CD4-positive, alpha-beta T cell treated with Interleukin-4 for 1 hour (primary cell): ENCODE results near the gene NOTUM.

Source experiments
- DNase-seq, 2 donors: peaks; one replicate each; pipeline ENCODE4 v3.0.0-alpha.2; 2020 to 2022

Gene NOTUM

DNA sequence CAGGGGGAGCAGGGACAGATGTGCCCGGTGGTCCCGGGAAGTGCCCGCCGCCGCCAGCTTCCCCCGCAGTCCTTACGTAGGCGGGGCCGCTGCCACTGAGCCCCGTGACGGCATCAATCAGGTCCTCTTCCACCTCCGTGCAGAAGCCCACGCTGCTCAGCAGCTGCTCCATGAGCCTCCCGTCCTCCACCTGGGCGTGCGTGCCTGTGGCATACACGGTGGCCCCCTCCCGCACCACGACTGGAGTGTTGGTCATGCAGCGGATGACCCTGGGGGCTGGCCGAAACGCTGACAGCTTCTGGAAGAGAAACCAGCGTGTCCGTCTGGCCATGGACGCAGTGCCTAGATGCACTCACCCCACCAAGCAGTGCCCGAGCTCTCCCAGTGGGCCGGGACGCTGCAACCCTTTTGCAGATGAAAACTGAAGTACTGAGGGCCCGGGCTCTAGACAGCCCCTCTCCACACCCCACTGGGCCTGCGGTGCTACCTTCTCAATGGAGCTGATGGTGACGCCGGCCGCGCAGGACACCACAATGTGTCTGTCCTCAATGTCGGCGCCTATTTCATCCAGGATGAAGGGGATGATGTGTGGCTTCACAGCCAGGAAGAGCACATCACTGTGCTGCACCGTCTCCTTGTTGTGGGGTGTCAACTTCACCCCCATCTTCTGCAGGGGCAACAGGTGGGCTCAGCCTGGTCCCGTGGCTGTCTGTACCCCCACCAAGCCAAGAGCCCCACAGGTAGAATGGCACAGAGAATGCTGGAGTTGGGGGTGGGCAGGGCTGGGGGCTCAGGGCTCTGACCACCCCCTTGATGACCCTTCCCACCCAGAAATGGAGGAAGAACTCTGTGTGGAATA, 25.9 kb downstream of the NOTUM start:
- no peak for DNase-seq

DNA sequence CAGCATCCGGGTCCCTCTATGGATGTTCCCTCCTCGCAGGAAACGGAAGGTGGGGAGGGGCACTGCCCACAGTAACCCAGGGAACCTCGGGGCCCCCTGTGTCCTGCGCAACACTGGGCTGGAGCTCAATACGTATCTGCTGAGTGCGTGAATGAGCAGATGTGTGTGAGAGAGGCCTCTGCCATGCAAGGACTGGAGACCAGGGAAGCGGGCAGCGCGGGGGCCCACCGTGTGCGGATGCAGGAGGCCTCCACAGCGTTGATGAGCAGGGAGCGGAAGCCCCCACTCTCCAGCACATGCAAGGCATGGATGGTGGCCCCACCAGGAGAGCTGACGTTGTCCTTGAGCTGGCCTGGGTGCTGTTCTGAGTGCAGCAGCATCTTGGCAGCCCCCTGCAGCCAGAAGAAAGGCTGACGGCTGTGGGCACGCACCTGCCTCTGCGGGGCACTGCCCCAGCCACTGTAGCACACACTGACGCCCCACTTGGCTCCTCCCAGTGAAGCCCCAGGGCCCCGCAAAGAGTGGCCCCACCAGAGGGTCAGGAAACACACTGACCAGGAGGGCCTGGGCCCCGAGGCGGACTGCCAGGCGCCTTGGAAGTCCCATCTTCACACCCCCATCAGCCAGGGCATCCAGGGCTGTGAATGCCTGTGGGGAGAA, 26.8 kb downstream of the NOTUM start:
- no peak for DNase-seq

GRCh38 chr17:81933178-81933699, 27.7 kb downstream of the NOTUM start:
- no peak for DNase-seq

GRCh38 chr17:81932333-81932983, 28.5 kb downstream of the NOTUM start:
- no peak for DNase-seq

GRCh38 chr17:81931557-81932332, 29.2 kb downstream of the NOTUM start:
- DNase-seq = no peak

DNA sequence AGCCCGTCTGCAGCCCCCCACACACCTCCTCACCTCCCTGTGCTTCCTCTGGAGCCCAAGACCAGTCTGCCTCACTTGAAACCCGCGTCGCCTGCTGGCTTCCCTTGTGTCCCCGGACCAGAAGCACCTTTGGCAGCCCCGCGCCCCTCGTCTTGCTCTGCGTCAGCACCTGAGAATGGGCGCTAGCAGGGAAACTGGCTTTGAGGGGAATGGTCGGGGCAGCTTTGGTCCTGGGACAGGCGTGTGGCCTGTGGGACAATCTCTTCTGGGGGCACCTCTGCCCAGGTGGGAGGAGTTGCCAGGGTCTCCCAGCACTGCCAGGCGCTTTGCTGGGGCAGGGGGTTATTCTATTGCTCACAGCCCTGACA, 29.8 kb downstream of the NOTUM start:
- DNase-seq = no peak

DNA sequence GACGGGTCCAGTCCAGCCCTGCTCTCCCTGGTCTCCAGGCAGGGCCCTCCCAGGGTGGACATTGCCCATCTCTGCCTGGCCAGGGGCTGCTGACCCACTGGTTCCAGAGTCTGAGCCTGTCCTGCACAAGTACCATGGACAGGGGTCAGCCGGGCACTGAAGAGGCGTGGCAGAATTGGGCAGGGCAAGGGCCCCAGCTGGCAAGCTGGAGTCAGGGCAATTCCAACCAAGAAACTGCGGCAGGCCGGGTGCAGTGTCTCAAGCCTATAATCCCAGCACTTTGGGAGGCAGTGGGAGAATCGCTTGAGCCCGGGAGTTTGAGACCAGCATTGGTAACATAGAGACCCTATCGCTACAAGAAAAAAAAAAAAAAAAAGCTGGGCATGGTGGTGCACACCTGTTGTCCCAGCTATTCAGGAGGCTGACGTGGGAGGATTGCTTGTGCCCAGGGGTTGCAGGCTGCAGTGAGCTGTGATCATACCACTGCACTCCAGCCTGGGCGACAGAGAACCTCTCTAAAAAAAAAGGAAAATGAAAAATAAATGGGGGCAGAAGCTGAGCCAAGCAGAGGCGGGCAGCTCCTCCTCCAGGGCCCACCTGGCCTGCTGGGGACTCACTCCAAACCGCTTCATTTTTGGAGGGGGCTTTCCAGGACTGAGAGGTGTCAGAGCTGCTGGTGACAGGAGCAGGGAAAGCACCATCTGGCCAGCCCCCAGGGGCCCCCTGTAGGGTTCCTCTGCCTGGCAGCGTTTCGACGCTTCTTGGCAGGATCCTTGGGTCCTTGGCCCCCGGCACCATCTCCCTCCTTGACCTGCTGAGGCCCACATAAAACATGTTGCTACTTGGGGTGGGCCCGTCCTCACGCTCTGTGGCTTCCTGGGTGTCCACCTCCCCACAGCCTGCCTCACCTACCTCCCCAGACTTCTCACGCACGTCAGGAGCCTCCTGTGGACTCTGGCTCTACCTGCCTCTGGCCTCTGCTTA, 30.6 kb downstream of the NOTUM start:
- no peak for DNase-seq

DNA sequence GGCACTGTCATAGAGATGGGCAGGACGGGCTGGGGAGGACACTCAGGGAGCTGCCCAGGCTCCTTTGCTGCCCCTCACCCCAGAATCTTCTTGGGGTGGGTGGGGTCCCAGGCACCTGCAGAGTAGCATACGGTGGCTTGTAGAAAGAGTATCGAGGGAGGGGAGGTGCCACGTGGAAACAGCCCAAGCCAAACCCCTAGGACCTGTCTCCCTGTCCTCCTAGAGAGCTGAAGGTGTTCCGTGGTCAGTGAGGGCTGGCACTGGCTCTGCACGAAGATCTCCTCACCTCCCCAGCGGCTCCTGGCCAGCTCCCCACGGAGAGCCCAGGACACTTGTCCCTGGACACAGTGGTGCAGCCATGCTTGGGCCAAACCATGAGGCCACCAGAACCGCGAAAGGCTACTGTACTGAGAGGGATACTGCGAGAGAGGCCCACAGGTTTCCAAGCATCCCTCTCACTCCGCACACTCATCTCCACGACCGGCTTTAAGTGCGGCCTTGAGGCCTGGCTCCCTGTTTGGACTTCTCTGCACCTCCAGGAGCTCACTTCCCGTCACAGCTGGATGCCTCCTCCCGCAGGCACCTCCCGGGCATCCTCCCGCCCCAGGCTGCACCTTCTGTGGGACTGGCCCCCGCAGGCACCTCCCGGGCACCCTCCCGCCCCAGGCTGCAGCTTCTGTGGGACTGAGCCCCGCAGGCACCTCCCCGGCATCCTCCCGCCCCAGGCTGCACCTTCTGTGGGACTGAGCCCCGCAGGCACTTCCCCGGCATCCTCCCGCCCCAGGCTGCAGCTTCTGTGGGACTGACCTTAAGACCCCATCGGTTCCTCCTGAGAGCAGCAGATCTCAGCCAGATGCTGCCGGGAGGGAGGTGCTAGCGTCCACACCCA, 31.5 kb downstream of the NOTUM start:
- DNase-seq = no peak

DNA sequence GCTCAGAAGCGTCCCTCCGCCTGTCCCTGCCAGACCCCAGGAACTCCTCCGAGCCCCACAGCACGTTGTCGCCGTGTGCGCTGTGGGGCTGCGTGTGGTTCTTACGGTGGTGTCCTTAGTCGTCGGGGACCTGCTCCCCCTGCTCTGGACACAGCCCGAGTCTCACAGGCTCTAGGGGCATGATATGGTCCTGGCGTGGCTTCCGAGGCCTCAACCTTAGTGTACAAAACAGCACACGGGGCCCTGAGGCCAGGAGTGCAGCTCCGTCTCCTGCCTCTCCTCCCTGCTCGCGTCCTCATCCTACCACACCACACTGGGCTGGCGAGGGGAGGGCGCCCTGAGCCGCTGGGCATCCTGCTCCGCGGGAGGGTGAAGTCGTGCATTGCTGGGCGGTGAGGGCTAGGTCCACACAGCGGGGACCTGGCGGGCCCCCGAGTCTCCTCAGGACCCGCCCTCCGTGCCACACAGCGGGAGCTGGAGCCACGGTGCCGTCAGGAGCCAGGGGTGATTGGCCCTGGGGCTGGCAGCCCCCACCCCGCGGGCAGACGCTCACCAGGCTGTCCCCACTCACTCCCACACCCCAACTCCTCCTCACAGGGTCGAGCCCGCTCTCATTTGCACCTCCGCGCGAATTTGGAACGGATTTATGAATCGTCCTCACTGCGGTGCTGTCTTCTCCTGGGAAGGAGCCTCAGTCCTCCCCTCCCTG, 32.3 kb downstream of the NOTUM start:
- DNase-seq = no peak

DNA sequence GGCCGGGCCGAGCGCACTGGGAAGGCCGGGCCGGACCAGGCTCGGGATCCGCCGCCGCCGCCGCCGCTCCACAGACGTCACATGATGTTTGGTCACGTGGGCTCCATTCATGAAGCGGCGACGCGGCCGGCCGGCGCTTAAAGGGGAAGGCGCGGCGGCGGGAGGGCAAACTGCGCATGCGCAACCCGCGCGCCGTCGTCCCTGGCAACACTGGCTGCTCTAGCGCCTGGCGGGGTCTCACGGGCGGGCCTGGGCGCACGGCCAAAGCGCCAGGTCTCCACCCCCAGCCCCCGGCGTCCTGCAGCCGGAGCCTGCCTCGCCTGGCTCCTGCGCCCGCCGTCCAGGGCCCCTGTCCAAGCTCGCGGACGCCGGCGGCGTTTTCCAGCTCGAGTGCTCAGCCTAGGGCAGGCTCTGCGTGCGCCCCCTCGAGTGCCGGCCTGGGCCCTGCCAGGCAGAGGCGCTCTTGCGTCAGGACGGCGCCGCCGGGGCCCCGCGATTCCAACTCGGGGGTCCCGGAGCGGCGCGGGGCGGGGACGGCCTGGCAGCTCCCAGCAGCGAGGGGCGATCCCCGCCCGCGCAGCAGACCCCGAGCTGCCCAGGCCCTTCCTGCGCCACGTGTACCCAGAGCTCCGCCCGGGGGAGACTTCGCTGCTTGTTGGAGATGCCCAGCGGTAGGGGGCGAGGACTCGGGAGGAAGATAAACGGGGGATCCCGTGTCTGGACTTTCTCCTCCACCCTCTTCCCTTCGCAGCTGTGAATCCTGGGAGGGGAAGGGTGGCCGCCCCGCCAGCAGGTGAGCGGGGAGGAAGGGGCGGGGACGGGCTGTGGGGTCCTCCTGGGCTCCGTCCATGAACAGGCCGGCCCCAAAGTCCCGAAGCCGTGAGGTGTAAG, 33.1 kb downstream of the NOTUM start, which contains the start of gene MAFG:
Gene MAFG (minus strand): TSS at position 83 of the 891 bp plus-strand sequence. CDS start 4,550 bp downstream, outside the sequence.
- DNase-seq = peak; percentile 91

DNA sequence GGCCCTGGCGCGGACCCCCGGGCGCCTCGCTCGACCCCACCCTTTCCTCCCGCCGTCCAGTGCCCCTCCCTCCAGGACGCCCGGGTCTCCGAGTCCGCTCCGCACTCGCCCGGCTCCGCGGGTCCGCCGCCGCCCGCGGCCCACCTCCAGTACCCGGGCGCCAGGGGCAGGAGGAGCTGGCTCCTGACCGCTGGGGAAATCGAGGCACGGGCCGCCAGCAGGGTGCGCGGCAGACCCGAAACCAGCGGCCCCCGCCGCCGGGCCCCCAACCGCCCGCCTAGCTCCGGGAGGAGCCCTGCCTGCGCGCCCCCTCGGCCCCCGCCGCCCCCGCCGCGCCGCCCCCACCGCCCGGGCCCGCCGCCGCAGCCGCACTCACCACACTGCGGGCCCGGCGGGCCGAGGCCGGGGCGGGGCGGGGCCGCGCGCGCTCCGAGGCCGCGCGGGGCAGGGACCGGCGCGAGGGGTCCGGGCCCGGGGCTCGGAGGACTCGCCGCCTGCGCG, 33.8 kb downstream of the NOTUM start:
- no peak for DNase-seq

DNA sequence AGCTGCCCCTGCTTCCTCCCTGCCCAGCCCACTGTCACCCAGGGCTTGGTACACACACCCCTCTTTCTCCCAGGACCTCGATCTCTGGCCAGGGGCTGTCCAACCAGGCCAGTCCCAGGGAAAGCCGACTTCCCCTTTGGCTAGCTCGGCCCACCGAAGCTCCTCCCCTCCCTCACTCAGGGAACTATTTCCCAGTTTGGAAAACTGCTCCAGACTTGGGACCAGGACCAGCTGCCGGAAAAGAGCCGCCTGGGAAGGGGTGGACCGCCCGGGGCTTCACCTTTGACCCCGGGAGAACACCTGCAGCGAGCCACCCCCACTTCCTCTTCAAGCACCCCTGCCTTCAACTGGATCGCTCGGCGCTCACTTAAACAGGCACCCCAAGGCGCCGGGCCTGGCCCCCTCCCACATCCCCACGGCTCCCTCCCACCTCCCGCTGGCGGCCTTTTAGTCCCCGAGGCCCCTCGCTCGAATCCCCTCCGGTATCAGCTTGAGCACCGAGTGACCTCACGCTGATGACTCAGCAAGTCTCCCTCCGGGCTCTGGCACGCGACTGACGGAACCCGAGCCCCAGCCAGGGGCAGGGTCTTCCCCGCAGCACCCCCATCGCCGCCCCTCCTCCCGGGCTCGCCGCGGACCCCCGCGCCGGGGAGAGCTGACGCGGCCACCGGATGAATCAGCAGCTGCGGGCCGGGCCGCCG, 34.4 kb downstream of the NOTUM start:
- DNase-seq = peak; percentile 47 to 62

GRCh38 chr17:81925860-81926450, 35.0 kb downstream of the NOTUM start:
- peak in 1 of 2 donors; percentile 16 for DNase-seq

DNA sequence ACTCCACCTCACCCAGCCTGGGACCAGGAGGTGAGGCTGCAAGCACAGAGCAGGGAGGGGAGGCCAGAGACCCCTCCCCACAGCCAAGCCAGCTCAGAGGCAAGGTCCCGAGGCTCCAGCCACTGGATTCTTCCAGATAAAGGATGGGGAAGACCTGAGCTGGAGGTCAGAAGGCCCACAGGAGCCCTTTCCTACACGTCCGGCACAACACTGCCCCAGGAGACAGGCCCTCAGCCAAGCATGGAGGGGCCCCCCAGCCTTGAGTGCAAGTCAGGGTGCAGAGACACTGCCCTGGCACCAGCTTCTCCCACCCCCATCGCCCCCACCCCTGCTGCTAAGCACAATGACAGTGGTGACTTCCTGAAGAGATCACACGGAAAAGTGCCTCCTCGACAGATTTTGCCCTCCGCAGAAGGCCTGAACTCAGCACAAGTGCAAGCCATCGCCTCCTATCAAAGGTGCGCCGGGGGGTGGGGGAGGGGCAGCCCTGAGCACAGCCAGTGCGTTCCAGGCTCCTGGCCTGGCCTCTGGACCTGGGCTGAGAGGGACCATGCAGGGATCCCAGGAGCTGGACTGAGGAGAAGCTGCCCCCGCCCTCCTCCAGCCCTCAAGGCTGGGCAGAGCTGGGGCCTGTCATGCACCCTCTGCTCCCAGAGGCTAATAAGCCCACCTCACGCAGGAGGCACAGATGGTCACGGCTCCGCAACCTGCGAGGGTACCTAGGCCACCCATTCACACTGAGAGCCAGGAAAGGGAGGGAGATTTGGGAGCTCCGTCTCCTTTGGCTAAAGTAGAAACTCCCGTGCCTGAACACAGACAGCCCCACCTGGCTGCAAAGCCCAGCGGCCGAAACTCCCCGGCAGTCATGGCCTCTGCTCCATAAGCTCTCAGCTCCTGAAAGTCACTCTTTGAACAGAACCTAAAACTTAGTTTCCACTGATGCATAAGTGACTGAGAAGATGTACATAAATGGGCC, 36.1 kb downstream of the NOTUM start:
- DNase-seq = peak in 1 of 2 donors; percentile 25

GRCh38 chr17:81923302-81924260, 37.4 kb downstream of the NOTUM start:
- DNase-seq = peak in 1 of 2 donors; percentile 59
